ENCODE data around the gene EYS. TPM values are rescaled to one million over a fixed set of nuclear protein-coding genes. Genes with fewer than 3 reads are reported as not detected.

Gene EYS
- total and polyA plus RNA-seq, 2 of the 13 experiments (the other 11 are each of a cell fraction or from before 2014, with no cell fraction given) = 0.04 to 0.07 TPM

GRCh38 chr6:64815718-64816117 lies 891.3 kb downstream of the EYS start (continued):
- TF ChIP-seq BCLAF1 (IDR thresholded peaks at IDR 0.05) = no peak
- TF ChIP-seq SAP130 (CRISPR knock-in tag; IDR thresholded peaks at IDR 0.05; ENCODE audit: low read depth) = 0 out of 2 replicates have a peak, but pooled peaks have one; percentile 20
- peak; percentile 77; the same call in 1 of the 2 replicates for TF ChIP-seq CEBPB (IDR thresholded peaks at IDR 0.05; ENCODE audit: borderline replicate concordance, low read depth, low read length)
- TF ChIP-seq HMG20B (CRISPR knock-in tag; conservative IDR thresholded peaks at IDR 0.05) = no peak

- Histone ChIP-seq H4K20me1 (ENCODE audit: insufficient read depth, low read length) (no peaks in the 10 kb centered on the region; the same call in 1 of the 2 replicates), H3K27me3 (ENCODE audit: control insufficient read depth in 1 of 2, insufficient read depth in 2 of 2, low read length in 2 of 2) (no peaks in the 10 kb centered on the region), H3K9me3 (ENCODE audit: low read length) (no peaks in the 10 kb centered on the region), H3K4me3 (replicated peaks in 1 of 3; ENCODE audit: insufficient read depth in 1 of 3, low read depth in 2 of 3, low read length in 3 of 3) (no peak overlapping the region), H3K9ac (ENCODE audit: insufficient read depth, low read depth, low read length) (no peak overlapping the region), H3K36me3 (replicated peaks in 1 of 2; ENCODE audit: control insufficient read depth in 1 of 2, insufficient read depth in 2 of 2, low read length in 2 of 2) (no peaks in the 10 kb centered on the region), H2AFZ (ENCODE audit: low read length) (no peak overlapping the region), H3K27ac (ENCODE audit: extremely low read length, insufficient read depth, low read length) (no peak overlapping the region), H3K4me2 (ENCODE audit: low read depth, low read length) (no peak overlapping the region), H3K79me2 (ENCODE audit: insufficient read depth, low read length) (no peaks in the 10 kb centered on the region), H3K4me1 (ENCODE audit: insufficient read depth, low read length) (peaks cover 7% of the 10 kb centered on the region; the same call in 1 of the 2 replicates)
- in situ Hi-C loops (cut with HindIII; ENCODE audit: extremely low pct_ligation_motif_present, low pct_unique_long_range_greater_than_20kb) (no loop called here), intact Hi-C loops (cut with micrococcal nuclease; ENCODE audit: unreplicated experiment) (no loop called here)
- ATAC-seq (no peak), FAIRE-seq (no peak), DNase-seq (ENCODE audit: low spot score) (no peak)
- no TSS peak for BruUV-seq (replicated peaks)
- TF ChIP-seq ZHX1 (CRISPR knock-in tag; IDR thresholded peaks at IDR 0.05; ENCODE audit: low read depth) (no peak), CEBPB (IDR thresholded peaks at IDR 0.05; ENCODE audit: borderline replicate concordance, low read depth, low read length) (peak; percentile 60; the same call in 1 of the 2 replicates), MAF1 (CRISPR knock-in tag; IDR thresholded peaks at IDR 0.05; ENCODE audit: borderline replicate concordance) (no peak)
- CTCF ChIA-PET (ENCODE audit: low intra/inter-chr PET ratio, low total read pairs) = no interaction called here
- 20% methylated on average over 4 of the region's 4 CpGs for WGBS (ENCODE audit: low lambda C conversion rate)
- POLR2A ChIA-PET = no interaction called here
These were observed 894.9 kb downstream of the EYS start for GRCh38 chr6:64812138-64812537.

Data from HepG2 (cell line).